ENCODE data around the gene FAM135A. TPM values are rescaled to one million over a fixed set of nuclear protein-coding genes. Genes with fewer than 3 reads are reported as not detected.

Gene FAM135A
- total and polyA plus RNA-seq, 5 donors from 2014 or later = 3.1 to 10.1 (median 3.8) TPM

DNA sequence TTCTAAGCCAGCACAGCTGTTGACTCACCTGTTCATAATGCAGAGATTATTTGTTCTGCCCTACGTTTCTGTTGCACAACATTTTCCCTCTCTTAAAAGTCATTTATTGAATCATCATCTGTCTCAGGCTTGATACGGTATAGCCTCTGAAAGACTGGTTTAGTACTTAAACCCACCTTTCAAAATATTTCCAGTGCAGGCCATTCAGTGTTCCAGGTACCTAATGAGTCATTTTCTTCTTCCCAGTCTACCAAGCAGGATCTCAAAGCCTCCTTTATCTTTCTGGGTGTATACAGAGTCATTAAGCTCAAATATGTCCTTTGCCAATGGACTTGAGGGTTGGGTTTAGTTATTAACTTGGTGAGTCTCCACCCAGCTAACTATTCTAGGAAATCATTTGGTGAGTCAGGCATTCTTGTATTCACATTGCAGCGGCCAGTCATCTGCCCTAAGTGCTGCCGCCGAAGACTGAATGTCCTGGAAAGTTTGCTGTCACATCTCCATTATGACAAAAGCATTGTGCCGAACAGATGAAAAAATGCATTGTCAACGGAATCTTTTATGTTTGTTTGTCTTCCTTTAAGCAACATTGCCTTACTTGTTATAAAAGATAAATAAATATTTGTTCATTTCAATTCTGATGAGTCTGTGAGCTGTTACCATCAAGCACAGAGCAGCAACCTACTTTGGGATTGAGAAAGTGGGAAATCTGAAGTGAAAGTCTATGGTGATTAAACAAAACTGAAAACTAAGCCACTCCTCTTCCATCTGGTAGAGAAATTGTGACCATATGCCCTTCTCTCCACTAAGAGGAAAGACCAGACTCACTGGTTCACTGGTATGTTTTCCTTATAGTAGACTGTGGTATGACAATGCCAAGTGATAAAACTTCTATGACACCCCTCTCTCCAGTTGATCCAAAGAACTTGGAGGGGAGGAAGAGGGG, 14.3 kb upstream of the FAM135A start:
- no peak overlapping the region for H3K27ac Mint-ChIP-seq
- no peak overlapping the region for H3K4me3 ChIP-seq (ENCODE audit: low read depth, low read length)
- no peaks in the 10 kb centered on the region for H3K36me3 ChIP-seq (ENCODE audit: control insufficient read depth, insufficient read depth, low read length)
- H3K27me3 Mint-ChIP-seq = peaks cover 30% of the 10 kb centered on the region
- H3K4me1 Mint-ChIP-seq = peaks cover 0 to 2% (median 0%) of the 10 kb centered on the region in 4 donors
- H3K9me3 Mint-ChIP-seq = peaks cover 0 to 2% (median 0%) of the 10 kb centered on the region in 7 donors
- H3K4me3 Mint-ChIP-seq = no peak overlapping the region
- no peaks in the 10 kb centered on the region for H3K4me1 ChIP-seq (ENCODE audit: control insufficient read depth, insufficient read depth, low read length, poor library complexity, severe bottlenecking)
- no peaks in the 10 kb centered on the region for H3K9me3 ChIP-seq (ENCODE audit: control insufficient read depth in 2 of 2, low read length in 2 of 2)
- DNase-seq = no peak
- no peak overlapping the region for H3K27ac ChIP-seq (ENCODE audit: insufficient read depth, low read length, poor library complexity, severe bottlenecking)
- no peak for ATAC-seq (ENCODE audit: low read depth in 2 of 2)
- no peaks in the 10 kb centered on the region for H3K36me3 Mint-ChIP-seq
- peaks cover 23% of the 10 kb centered on the region for H3K27me3 ChIP-seq (ENCODE audit: control insufficient read depth, insufficient read depth, low read length)

DNA sequence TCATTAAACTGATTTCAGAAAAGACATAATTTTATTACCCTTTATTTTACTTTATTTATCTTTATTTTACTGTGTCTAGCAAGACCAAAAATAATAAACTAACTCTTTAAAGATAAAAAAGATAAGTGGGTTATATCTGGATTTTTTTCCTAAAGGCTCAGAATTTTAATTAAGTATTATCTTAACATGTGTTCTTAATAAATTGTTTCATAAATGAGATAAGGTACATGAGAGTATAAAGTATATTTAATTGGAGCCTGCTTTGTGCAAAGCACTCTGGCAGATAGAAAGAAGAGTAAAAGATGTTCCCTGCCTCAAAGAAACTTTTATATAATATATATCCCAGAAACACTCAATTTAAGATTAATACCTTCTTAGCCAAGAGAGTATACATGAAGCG, 8.7 kb upstream of the FAM135A start:
- Histone ChIP-seq H3K27ac (ENCODE audit: insufficient read depth, low read length, poor library complexity, severe bottlenecking) (no peak overlapping the region), H3K4me3 (ENCODE audit: low read depth, low read length) (no peak overlapping the region), H3K4me1 (ENCODE audit: control insufficient read depth, insufficient read depth, low read length, poor library complexity, severe bottlenecking) (no peaks in the 10 kb centered on the region), H3K36me3 (ENCODE audit: control insufficient read depth, insufficient read depth, low read length) (no peaks in the 10 kb centered on the region), H3K9me3 (ENCODE audit: control insufficient read depth in 2 of 2, low read length in 2 of 2) (no peaks in the 10 kb centered on the region), H3K27me3 (ENCODE audit: control insufficient read depth, insufficient read depth, low read length) (peaks cover 14% of the 10 kb centered on the region)
- H3K36me3 Mint-ChIP-seq = no peaks in the 10 kb centered on the region
- DNase-seq (no peak), ATAC-seq (ENCODE audit: low read depth in 2 of 2) (no peak)
- peaks cover 0 to 1% (median 0%) of the 10 kb centered on the region in 7 donors for H3K9me3 Mint-ChIP-seq
- no peak overlapping the region for H3K27ac Mint-ChIP-seq
- peaks cover 16% of the 10 kb centered on the region for H3K27me3 Mint-ChIP-seq
- no peak overlapping the region for H3K4me3 Mint-ChIP-seq
- peaks cover 0 to 2% (median 0%) of the 10 kb centered on the region in 4 donors for H3K4me1 Mint-ChIP-seq

DNA sequence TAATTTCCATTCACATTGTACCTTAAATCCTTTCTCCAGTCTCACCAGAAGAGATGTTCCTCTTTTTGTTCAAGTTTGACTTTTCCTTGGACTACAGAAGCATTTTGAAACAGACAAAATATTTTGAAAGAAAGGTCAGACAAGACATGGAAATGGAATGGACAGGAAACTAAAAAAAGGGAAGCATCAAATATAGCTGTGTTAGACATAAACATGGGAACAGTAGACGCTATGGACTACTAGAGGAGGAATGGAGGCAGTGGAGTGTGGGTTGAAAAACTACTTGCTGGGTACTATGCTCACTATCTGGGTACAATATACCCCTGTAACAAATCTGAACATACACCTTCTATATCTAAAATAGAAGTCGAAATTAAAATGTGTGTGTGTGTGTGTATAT, 4.1 kb upstream of the FAM135A start:
- Histone ChIP-seq H3K27me3 (ENCODE audit: control insufficient read depth, insufficient read depth, low read length) (peaks cover 6% of the 10 kb centered on the region), H3K9me3 (ENCODE audit: control insufficient read depth in 2 of 2, low read length in 2 of 2) (no peaks in the 10 kb centered on the region), H3K4me1 (ENCODE audit: control insufficient read depth, insufficient read depth, low read length, poor library complexity, severe bottlenecking) (peaks cover 12% of the 10 kb centered on the region), H3K27ac (ENCODE audit: insufficient read depth, low read length, poor library complexity, severe bottlenecking) (no peak overlapping the region), H3K36me3 (ENCODE audit: control insufficient read depth, insufficient read depth, low read length) (no peaks in the 10 kb centered on the region), H3K4me3 (ENCODE audit: low read depth, low read length) (no peak overlapping the region)
- Mint-ChIP-seq H3K4me1 (peaks cover 6 to 13% (median 8%) of the 10 kb centered on the region in 4 donors), H3K27me3 (peaks cover 17% of the 10 kb centered on the region), H3K4me3 (peak overlapping the region in 1 of 4 donors; percentile 49), H3K36me3 (no peaks in the 10 kb centered on the region), H3K9me3 (no peaks in the 10 kb centered on the region), H3K27ac (no peak overlapping the region)
- DNase-seq (no peak), ATAC-seq (ENCODE audit: low read depth in 2 of 2) (no peak)

DNA sequence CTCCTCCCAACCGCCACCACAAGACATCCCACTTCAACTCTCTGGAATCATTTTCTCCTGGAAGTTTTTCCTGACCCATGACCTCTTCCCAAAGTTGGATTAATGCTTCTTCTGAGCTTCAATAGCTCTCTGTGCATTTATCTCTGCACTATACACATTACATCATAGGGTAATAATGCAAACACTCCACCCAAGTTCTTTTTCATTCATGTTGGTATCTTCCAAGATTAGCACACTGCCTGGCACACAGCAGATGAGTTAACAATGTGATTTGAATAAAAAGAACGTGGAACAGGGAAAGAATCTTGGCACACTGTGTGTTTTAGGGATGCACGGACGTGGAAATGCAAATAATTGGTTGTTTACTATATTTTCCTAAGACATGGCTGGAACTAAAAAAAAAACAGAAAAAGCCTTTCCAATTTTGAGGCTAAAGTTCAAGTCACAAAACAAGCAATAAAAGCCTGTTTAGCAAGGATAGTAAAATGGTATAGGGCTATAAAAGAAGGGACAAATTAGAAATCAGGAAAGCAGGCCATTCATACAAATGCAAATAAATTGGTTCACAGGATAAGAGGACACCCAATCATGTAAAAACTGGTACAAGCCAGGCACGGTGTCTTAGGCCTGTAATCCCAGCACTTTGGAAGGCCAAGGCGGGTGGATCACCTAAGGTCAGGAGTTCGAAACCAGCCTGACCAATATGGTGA, 1.6 kb upstream of the FAM135A start:
- H3K9me3 ChIP-seq (ENCODE audit: control insufficient read depth in 2 of 2, low read length in 2 of 2) = no peaks in the 10 kb centered on the region
- ATAC-seq (ENCODE audit: low read depth in 2 of 2) (no peak), DNase-seq (no peak)
- no peaks in the 10 kb centered on the region for H3K36me3 Mint-ChIP-seq
- H3K27ac ChIP-seq (ENCODE audit: insufficient read depth, low read length, poor library complexity, severe bottlenecking) = no peak overlapping the region
- no peaks in the 10 kb centered on the region for H3K9me3 Mint-ChIP-seq
- H3K27me3 ChIP-seq (ENCODE audit: control insufficient read depth, insufficient read depth, low read length) = peaks cover 1% of the 10 kb centered on the region
- peak overlapping the region; percentile 89 to 99 (median 96) for H3K4me3 Mint-ChIP-seq
- H3K36me3 ChIP-seq (ENCODE audit: control insufficient read depth, insufficient read depth, low read length) = no peaks in the 10 kb centered on the region
- peaks cover 13% of the 10 kb centered on the region for H3K27me3 Mint-ChIP-seq
- peaks cover 13 to 29% (median 21%) of the 10 kb centered on the region in 4 donors for H3K4me1 Mint-ChIP-seq
- peaks cover 23% of the 10 kb centered on the region for H3K4me1 ChIP-seq (ENCODE audit: control insufficient read depth, insufficient read depth, low read length, poor library complexity, severe bottlenecking)
- no peak overlapping the region for H3K4me3 ChIP-seq (ENCODE audit: low read depth, low read length)
- peak overlapping the region in 1 of 3 donors; percentile 0 for H3K27ac Mint-ChIP-seq

DNA sequence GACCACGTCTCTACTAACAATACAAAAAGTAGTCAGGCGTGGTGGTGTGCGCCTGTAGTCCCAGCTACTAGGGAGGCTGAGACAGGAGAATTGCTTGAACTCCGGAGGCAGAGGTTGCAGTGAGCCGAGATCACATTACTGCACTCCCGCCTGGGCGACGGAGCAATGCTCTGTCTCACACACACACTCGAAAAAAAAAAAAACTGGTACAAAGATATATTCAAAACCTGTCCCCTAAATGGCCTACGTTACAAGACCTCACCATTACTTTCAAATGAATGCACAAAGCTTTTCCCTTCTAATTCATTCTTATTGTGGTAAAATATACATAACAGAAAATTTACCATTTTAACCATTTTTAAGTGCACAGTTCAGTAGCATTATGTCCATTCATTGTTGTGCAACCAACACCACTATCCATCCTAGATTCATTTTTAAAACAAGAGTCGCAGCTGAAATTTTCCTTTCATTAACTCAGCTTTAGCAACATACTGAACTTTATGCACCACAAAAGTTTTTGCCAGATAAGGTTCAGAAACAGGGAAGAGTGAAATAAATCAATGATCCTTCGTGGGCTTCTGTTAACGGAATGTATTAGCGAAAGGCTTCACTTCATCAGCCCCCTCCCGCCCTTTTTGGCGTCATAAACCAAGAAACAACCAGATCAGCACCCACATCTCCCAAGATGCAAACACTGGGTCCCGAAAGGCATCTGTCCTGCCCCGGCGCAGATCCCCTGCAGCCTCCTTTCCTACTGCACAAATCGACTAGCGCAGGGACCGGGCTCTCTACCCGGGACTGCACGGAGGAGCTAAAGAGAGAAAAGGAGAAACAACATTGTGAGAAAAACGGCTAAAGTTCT, 825 bp upstream of the FAM135A start:
- Histone ChIP-seq H3K4me1 (ENCODE audit: control insufficient read depth, insufficient read depth, low read length, poor library complexity, severe bottlenecking) (peaks cover 23% of the 10 kb centered on the region), H3K4me3 (ENCODE audit: low read depth, low read length) (peak overlapping the region; percentile 92), H3K36me3 (ENCODE audit: control insufficient read depth, insufficient read depth, low read length) (no peaks in the 10 kb centered on the region), H3K27ac (ENCODE audit: insufficient read depth, low read length, poor library complexity, severe bottlenecking) (peak overlapping the region; percentile 79), H3K27me3 (ENCODE audit: control insufficient read depth, insufficient read depth, low read length) (no peaks in the 10 kb centered on the region), H3K9me3 (ENCODE audit: control insufficient read depth in 2 of 2, low read length in 2 of 2) (no peaks in the 10 kb centered on the region)
- Mint-ChIP-seq H3K36me3 (no peaks in the 10 kb centered on the region), H3K27ac (peak overlapping the region; percentile 80 to 95 (median 94)), H3K4me3 (peak overlapping the region; percentile 89 to 99 (median 96)), H3K27me3 (peaks cover 13% of the 10 kb centered on the region), H3K9me3 (no peaks in the 10 kb centered on the region), H3K4me1 (peaks cover 13 to 29% (median 22%) of the 10 kb centered on the region in 4 donors)
- DNase-seq (no peak), ATAC-seq (ENCODE audit: low read depth in 2 of 2) (no peak)

DNA sequence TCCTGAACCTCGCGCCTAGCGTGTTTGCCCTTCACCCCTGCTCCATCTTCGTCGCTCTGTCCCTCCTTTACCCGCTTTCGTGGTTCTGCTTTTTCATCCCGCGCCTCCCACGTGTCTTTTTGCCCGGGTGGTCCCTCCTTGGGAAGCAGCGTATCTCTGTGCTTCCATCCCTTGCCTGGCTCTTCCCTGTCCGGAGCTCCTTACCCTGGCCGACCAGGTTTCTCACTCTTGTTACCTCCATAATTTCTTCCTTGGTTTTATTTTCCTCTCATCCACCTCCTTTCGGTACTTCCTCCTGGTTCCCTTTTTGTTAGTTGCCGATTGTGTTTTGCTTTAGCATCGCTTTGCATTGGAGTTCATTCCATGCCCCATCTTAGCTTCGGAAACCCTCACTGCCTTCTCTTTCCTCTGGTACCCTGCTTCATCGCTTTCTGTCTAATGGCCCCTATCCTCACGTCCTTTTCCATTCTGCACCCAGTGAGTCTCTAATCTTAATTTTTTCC, 735 bp downstream of the FAM135A start:
- DNase-seq (peak in 2 of 3 donors; percentile 12 to 27), ATAC-seq (ENCODE audit: low read depth in 2 of 2) (no peak)
- H3K4me3 Mint-ChIP-seq = peak overlapping the region; percentile 89 to 99 (median 94)
- Histone ChIP-seq H3K27me3 (ENCODE audit: control insufficient read depth, insufficient read depth, low read length) (no peaks in the 10 kb centered on the region), H3K4me3 (ENCODE audit: low read depth, low read length) (peak overlapping the region; percentile 95), H3K4me1 (ENCODE audit: control insufficient read depth, insufficient read depth, low read length, poor library complexity, severe bottlenecking) (peaks cover 23% of the 10 kb centered on the region), H3K9me3 (ENCODE audit: control insufficient read depth in 2 of 2, low read length in 2 of 2) (no peaks in the 10 kb centered on the region), H3K36me3 (ENCODE audit: control insufficient read depth, insufficient read depth, low read length) (peaks cover 4% of the 10 kb centered on the region), H3K27ac (ENCODE audit: insufficient read depth, low read length, poor library complexity, severe bottlenecking) (peak overlapping the region; percentile 79)
- peaks cover 13 to 29% (median 22%) of the 10 kb centered on the region in 4 donors for H3K4me1 Mint-ChIP-seq
- H3K27me3 Mint-ChIP-seq = peaks cover 13% of the 10 kb centered on the region
- H3K36me3 Mint-ChIP-seq = peaks cover 6% of the 10 kb centered on the region
- H3K27ac Mint-ChIP-seq = peak overlapping the region; percentile 80 to 92 (median 83)
- H3K9me3 Mint-ChIP-seq = no peaks in the 10 kb centered on the region

DNA sequence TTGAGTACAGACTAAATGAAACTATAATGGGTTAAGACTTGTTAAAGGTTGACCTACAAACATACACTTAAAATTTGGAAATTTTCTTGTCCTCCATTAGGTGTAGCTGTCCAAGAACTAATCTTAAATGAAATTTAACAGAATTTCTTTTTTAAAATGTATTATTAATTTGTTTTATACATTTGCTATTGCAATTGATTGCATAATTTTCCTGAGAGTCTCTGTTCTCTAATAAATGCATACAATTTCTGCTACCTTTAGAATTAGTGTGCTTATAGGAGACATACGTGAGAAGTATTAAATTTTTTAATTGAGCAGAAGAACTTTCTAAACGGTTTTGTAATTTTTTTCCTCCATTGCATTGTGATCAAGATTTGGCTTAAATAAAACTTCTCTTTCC, 1.5 kb downstream of the FAM135A start:
- H3K4me1 Mint-ChIP-seq = peaks cover 13 to 33% (median 22%) of the 10 kb centered on the region in 4 donors
- H3K4me3 ChIP-seq (ENCODE audit: low read depth, low read length) = peak overlapping the region; percentile 95

More for the DNA sequence above, 1.5 kb downstream of the FAM135A start:
- peaks cover 23% of the 10 kb centered on the region for H3K4me1 ChIP-seq (ENCODE audit: control insufficient read depth, insufficient read depth, low read length, poor library complexity, severe bottlenecking)
- Mint-ChIP-seq H3K27me3 (peaks cover 11% of the 10 kb centered on the region), H3K36me3 (peaks cover 10% of the 10 kb centered on the region), H3K9me3 (peaks cover 0 to 2% (median 0%) of the 10 kb centered on the region in 7 donors), H3K4me3 (peak overlapping the region; percentile 89 to 99 (median 94)), H3K27ac (peak overlapping the region in 2 of 3 donors; percentile 70 to 92)
- H3K36me3 ChIP-seq (ENCODE audit: control insufficient read depth, insufficient read depth, low read length) = peaks cover 4% of the 10 kb centered on the region
- H3K27ac ChIP-seq (ENCODE audit: insufficient read depth, low read length, poor library complexity, severe bottlenecking) = no peak overlapping the region
- no peaks in the 10 kb centered on the region for H3K9me3 ChIP-seq (ENCODE audit: control insufficient read depth in 2 of 2, low read length in 2 of 2)
- ATAC-seq (ENCODE audit: low read depth in 2 of 2) (no peak), DNase-seq (no peak)
- H3K27me3 ChIP-seq (ENCODE audit: control insufficient read depth, insufficient read depth, low read length) = no peaks in the 10 kb centered on the region

Data from CD4-positive, CD25-positive, alpha-beta regulatory T cell (primary cell).